Peyer's patch (tissue), 4 donors: ENCODE data around the gene DUOXA1. TPM values are rescaled to one million over a fixed set of nuclear protein-coding genes. Genes with fewer than 3 reads are reported as not detected.

Experiments used
- DNase-seq, 3 donors: peaks; one replicate each; pipeline ENCODE4 v3.0.0-alpha.2; 2017 to 2019
- H3K27ac ChIP-seq, 4 donors: fragments of 200-600 bp; sonication (generic); one replicate each; pipeline ENCODE4 v1.5.1; 2016 to 2019
- H3K27me3 ChIP-seq, 2 donors: fragments of 200-600 bp; sonication (generic); one replicate each; pipeline ENCODE4 v1.5.1; 2019
- H3K36me3 ChIP-seq, 3 donors: fragments of 200-600 bp; sonication (generic); one replicate each; pipeline ENCODE4 v1.5.1; 2016 to 2019
- H3K4me1 ChIP-seq, 4 donors: fragments of 200-600 bp; sonication (generic); one replicate each; pipeline ENCODE4 v1.5.1; 2016 to 2019
- H3K4me3 ChIP-seq, 4 donors: fragments of 200-600 bp; sonication (generic); 1 replicate in 3 of 4; 2 replicates in 1 of 4; pipeline ENCODE4 v1.5.1; 2016 to 2019; ENCODE audit warnings: mild to moderate bottlenecking in 1 of 4
- H3K9me3 ChIP-seq, 4 donors: fragments of 200-600 bp; sonication (generic); one replicate each; pipeline ENCODE4 v1.5.1; 2016 to 2019; ENCODE audit warnings: mild to moderate bottlenecking in 1 of 4
- CTCF ChIP-seq, 6 experiments: fragments of 450-650 bp in 4 of 6; fragments of 200-600 bp in 2 of 6; sonication (generic) in 1 of 6; IDR thresholded peaks; one replicate each; pipeline ENCODE4 v1.5.1; 2017 to 2019; ENCODE audit warnings: antibody characterized with exemption in 6 of 6, mild to moderate bottlenecking in 3 of 6, moderate library complexity in 1 of 6
- POLR2A ChIP-seq, 2 donors: fragments of 450-650 bp; IDR thresholded peaks; one replicate each; pipeline ENCODE4 v1.5.1; 2017; ENCODE audit warnings: antibody characterized with exemption in 2 of 2, mild to moderate bottlenecking in 2 of 2, moderate library complexity in 2 of 2
- total RNA-seq, 4 donors: library from RNA; depleted of rRNA; stranded (reverse); fragments of >200 nt; gene quantifications; one replicate each; pipeline ENCODE4 v1.1.0, GENCODE V29; 2016

Gene DUOXA1
- total RNA-seq, 4 donors from 2014 or later: 1.2 TPM; not detected in 3

GRCh38 chr15:45101749-45102148 lies 27.9 kb downstream of the DUOXA1 start:
- TF ChIP-seq CTCF (IDR thresholded peaks at IDR 0.05) (no peak), POLR2A (IDR thresholded peaks at IDR 0.05) (no peak)
- Histone ChIP-seq H3K4me3 (no peak overlapping the region), H3K27ac (no peak overlapping the region), H3K4me1 (no peaks in the 10 kb centered on the region), H3K9me3 (no peaks in the 10 kb centered on the region), H3K27me3 (no peaks in the 10 kb centered on the region), H3K36me3 (no peaks in the 10 kb centered on the region)
- DNase-seq: no peak

GRCh38 chr15:45100884-45101625 lies 28.6 kb downstream of the DUOXA1 start:
- H3K4me1 ChIP-seq: no peaks in the 10 kb centered on the region
- no peak for TF ChIP-seq CTCF (IDR thresholded peaks at IDR 0.05)
- no peak for TF ChIP-seq POLR2A (IDR thresholded peaks at IDR 0.05)
- H3K4me3 ChIP-seq: no peak overlapping the region
- no peaks in the 10 kb centered on the region for H3K27me3 ChIP-seq
- no peak overlapping the region for H3K27ac ChIP-seq
- H3K9me3 ChIP-seq: no peaks in the 10 kb centered on the region
- DNase-seq: no peak
- H3K36me3 ChIP-seq: no peaks in the 10 kb centered on the region

GRCh38 chr15:45099549-45100165 lies 30.0 kb downstream of the DUOXA1 start:
- DNase-seq: no peak
- no peak overlapping the region for H3K27ac ChIP-seq
- H3K4me1 ChIP-seq: no peaks in the 10 kb centered on the region
- H3K9me3 ChIP-seq: no peaks in the 10 kb centered on the region
- H3K4me3 ChIP-seq: no peak overlapping the region
- TF ChIP-seq CTCF (IDR thresholded peaks at IDR 0.05) (no peak), POLR2A (IDR thresholded peaks at IDR 0.05) (no peak)
- H3K27me3 ChIP-seq: no peaks in the 10 kb centered on the region
- no peaks in the 10 kb centered on the region for H3K36me3 ChIP-seq

GRCh38 chr15:45097466-45097865 lies 32.2 kb downstream of the DUOXA1 start:
- TF ChIP-seq CTCF (IDR thresholded peaks at IDR 0.05): no peak
- no peak for TF ChIP-seq POLR2A (IDR thresholded peaks at IDR 0.05)
- DNase-seq: no peak
- Histone ChIP-seq H3K27me3 (no peaks in the 10 kb centered on the region), H3K27ac (no peak overlapping the region), H3K4me3 (no peak overlapping the region), H3K9me3 (no peaks in the 10 kb centered on the region), H3K36me3 (no peaks in the 10 kb centered on the region), H3K4me1 (no peaks in the 10 kb centered on the region)

GRCh38 chr15:45095661-45096060 lies 34.0 kb downstream of the DUOXA1 start:
- Histone ChIP-seq H3K4me3 (no peak overlapping the region), H3K36me3 (no peaks in the 10 kb centered on the region), H3K4me1 (no peaks in the 10 kb centered on the region), H3K27ac (no peak overlapping the region), H3K9me3 (no peaks in the 10 kb centered on the region), H3K27me3 (no peaks in the 10 kb centered on the region)
- DNase-seq: no peak
- TF ChIP-seq POLR2A (IDR thresholded peaks at IDR 0.05) (no peak), CTCF (IDR thresholded peaks at IDR 0.05) (no peak)
